Measurements from ENCODE around the gene PPP1R18. TPM values are rescaled to one million over a fixed set of nuclear protein-coding genes. Genes with fewer than 3 reads are reported as not detected.
A peak's percentile ranks its signal among the peaks of the same experiment; 100 is the strongest.

The PPP1R18 gene
- total RNA-seq, 1 experiment from 2014 or later: 28.2 TPM

DNA sequence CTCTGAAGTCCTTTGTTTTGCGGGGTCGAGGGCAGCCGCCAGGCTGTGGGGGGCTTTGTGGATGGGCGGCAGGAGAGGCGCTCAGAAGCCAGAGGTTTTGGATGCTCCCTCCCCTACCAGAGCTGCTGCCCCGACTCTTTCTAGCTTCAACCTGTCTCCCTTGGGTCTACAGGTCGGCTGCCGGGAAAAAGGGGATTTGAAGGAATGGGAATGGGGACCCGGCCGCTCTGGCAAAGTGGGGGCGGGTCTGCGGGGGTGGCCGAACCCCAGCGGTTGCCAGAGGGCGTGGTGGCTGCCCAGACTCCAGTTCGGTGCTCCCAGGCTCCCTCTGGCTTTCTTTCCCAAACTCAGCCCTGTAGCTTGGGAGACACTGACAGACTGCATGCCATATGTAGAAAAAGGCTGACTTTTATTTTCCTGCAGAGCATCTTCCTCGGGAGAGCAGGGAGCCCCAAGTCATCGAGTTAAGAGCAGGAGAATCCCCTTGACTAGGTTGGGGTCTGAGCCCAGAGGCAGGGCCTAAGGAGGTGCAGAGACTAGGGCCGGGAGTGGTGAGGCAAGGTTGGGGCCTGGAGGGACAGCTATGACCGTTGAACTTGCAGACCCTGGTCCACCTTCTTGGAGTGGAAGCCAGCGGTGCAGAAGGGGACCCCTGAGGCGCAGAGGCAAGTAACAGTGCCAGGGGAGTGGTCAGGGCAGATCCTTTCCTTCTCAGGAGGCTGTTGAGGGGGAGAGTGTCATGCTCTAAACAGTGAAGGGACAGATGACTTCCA lies 1.4 kb upstream of the PPP1R18 start:
- intact Hi-C loops (cut with micrococcal nuclease; ENCODE audit: unreplicated experiment): no loop called here
- Mint-ChIP-seq H3K27ac (ENCODE audit: unreplicated experiment) (peak overlapping the region; percentile 62), H3K36me3 (ENCODE audit: insufficient read depth, unreplicated experiment) (peaks cover 62% of the 10 kb centered on the region), H3K4me1 (ENCODE audit: low read depth, unreplicated experiment) (peaks cover 86% of the 10 kb centered on the region), H3K27me3 (ENCODE audit: unreplicated experiment) (no peaks in the 10 kb centered on the region), H3K9me3 (ENCODE audit: low read depth, unreplicated experiment) (no peaks in the 10 kb centered on the region), H3K4me3 (ENCODE audit: low read depth, unreplicated experiment) (peak overlapping the region; percentile 78)
- BruUV-seq (replicated peaks): TSS peak; percentile 70
- CTCF ChIA-PET: interaction anchor here (0.6 to 2.8 kb wide), 4 partner anchors 9 to 41 kb away, joined by 3 to 7 read pairs (median 6); no protein-coding TSS in a partner anchor
- TF ChIP-seq, protein P1, sequence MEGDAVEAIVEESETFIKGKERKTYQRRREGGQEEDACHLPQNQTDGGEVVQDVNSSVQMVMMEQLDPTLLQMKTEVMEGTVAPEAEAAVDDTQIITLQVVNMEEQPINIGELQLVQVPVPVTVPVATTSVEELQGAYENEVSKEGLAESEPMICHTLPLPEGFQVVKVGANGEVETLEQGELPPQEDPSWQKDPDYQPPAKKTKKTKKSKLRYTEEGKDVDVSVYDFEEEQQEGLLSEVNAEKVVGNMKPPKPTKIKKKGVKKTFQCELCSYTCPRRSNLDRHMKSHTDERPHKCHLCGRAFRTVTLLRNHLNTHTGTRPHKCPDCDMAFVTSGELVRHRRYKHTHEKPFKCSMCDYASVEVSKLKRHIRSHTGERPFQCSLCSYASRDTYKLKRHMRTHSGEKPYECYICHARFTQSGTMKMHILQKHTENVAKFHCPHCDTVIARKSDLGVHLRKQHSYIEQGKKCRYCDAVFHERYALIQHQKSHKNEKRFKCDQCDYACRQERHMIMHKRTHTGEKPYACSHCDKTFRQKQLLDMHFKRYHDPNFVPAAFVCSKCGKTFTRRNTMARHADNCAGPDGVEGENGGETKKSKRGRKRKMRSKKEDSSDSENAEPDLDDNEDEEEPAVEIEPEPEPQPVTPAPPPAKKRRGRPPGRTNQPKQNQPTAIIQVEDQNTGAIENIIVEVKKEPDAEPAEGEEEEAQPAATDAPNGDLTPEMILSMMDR (IDR thresholded peaks at IDR 0.05; ENCODE audit: unreplicated experiment): no peak
- DNase-seq: peak; percentile 39

DNA sequence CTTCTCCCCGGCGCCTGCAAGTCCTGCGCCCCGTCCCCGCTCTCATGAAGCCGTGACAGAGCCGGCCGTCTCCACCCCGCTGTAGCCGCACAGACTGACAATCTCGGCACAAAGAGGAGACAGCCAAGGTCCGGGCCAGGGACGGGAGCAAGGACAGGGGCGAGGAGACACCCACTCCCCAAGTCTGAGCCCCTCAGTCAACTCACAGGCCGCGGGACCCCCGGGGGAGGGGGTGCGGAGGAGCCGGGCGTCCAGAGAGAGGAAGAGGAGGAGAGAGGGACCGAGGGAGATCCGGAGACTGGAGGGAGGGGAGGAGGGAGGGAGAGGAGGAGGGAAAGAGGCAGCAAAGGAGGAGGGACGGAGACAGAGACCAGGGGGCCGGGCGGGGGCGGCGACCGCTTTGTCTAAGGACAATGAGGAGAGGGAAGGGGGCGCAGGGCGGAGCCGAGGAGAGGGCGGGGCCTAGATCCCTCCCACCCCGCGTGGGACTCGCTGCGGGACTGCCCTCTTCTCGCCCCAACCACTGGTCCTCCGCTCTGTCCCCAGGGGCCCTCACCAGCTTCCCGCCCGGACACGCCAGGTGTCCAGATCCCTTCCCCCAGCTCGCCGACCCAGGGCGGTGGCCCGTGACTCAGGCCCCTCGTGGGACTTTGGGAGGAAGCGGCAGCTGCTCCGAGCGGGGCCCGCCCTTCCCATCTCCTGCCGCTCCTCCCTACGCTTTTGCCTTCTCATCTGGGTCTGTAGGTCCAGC lies 638 bp upstream of the PPP1R18 start:
- Mint-ChIP-seq H3K9me3 (ENCODE audit: low read depth, unreplicated experiment) (no peaks in the 10 kb centered on the region), H3K4me3 (ENCODE audit: low read depth, unreplicated experiment) (peak overlapping the region; percentile 78), H3K36me3 (ENCODE audit: insufficient read depth, unreplicated experiment) (peaks cover 69% of the 10 kb centered on the region), H3K27ac (ENCODE audit: unreplicated experiment) (peak overlapping the region; percentile 89), H3K27me3 (ENCODE audit: unreplicated experiment) (no peaks in the 10 kb centered on the region), H3K4me1 (ENCODE audit: low read depth, unreplicated experiment) (peaks cover 88% of the 10 kb centered on the region)
- BruUV-seq (replicated peaks): no TSS peak
- TF ChIP-seq, protein P1 (IDR thresholded peaks at IDR 0.05; ENCODE audit: unreplicated experiment): no peak
- CTCF ChIA-PET: interaction anchor here (1.0 to 2.8 kb wide), 3 partner anchors 8 to 35 kb away, joined by 3 to 7 read pairs (median 7); no protein-coding TSS in a partner anchor
- intact Hi-C loops (cut with micrococcal nuclease; ENCODE audit: unreplicated experiment): no loop called here
- DNase-seq: peak; percentile 88

DNA sequence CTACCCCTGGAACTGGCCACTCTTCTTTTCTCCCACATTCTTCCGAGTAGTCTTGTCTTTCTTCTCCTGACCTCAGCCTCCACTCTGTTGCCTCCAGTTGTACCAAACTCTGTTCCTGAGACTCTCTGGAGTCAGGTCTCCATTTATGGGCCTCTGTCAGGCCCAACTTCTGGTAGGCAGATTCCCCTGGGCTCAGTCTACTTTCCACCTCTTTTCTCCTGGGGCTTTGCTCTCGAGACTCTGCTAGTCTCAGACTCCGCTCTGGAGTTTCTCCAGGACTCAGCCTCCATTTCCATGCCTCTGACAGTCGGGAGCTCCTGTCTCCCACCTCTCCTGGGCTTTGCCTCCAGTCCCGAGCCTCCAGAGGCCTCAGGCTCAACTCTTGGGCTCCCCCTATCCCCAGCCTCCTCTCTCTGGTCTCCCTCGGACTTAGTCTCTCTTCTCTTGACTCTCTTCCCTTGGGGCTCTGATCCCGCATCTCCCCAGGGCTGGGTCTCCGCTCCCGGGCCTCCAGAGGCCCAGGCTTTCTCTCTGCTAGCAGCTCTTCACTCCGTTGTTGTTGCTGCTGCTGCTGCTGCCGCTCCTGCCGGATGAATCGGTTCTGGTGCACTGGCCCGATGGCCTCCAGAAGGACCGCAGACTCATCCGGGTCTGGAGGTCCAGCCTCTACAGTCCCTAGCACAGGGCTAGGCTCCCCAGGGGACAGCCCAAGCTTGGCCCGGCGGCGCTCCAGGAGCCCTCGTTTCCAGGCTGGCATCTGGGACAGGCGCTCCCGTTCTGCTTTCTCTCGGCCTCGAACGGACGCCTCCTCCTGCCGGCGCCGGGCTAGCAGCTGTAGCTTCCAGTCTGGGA lies 1.1 kb downstream of the PPP1R18 start:
- CTCF ChIA-PET: no interaction called here
- TF ChIP-seq, protein P1 (IDR thresholded peaks at IDR 0.05; ENCODE audit: unreplicated experiment): no peak
- peaks cover 69% of the 10 kb centered on the region for H3K36me3 Mint-ChIP-seq (ENCODE audit: insufficient read depth, unreplicated experiment)
- H3K4me1 Mint-ChIP-seq (ENCODE audit: low read depth, unreplicated experiment): peaks cover 87% of the 10 kb centered on the region
- intact Hi-C loops (cut with micrococcal nuclease; ENCODE audit: unreplicated experiment): no loop called here
- no peaks in the 10 kb centered on the region for H3K9me3 Mint-ChIP-seq (ENCODE audit: low read depth, unreplicated experiment)
- DNase-seq: no peak
- H3K27ac Mint-ChIP-seq (ENCODE audit: unreplicated experiment): peak overlapping the region; percentile 89
- BruUV-seq (replicated peaks): TSS peak; percentile 22
- H3K27me3 Mint-ChIP-seq (ENCODE audit: unreplicated experiment): no peaks in the 10 kb centered on the region
- peak overlapping the region; percentile 78 for H3K4me3 Mint-ChIP-seq (ENCODE audit: low read depth, unreplicated experiment)

Measured in Calu3 (cell line).